ENCODE data around the gene GALNT3. TPM values are rescaled to one million over a fixed set of nuclear protein-coding genes. Genes with fewer than 3 reads are reported as not detected.
A peak's percentile ranks its signal among the peaks of the same experiment; 100 is the strongest.

GALNT3 gene
- total RNA-seq, 1 experiment from 2014 or later: 79.8 TPM

DNA sequence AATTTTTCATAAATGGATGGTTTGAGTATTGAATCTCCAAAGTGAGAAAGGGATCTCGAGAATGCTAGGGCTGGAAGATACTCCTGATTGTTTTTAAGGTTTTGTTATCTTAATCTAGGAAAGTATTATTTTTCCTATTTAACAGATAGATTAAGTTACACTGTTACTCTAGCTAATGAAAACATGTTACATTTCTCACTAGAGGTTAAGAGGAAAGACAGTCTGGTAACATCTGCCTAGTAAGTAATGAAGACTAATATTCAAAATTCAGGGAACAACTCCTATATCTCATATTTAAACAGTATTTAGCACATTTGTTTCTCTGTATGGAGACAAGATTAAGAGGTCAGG, 2.0 kb downstream of the GALNT3 start:
- intact Hi-C loops (cut with micrococcal nuclease; ENCODE audit: unreplicated experiment): loop anchor here (2.0 to 10.0 kb wide), 3 partner anchors 25 to 443 kb away; no protein-coding TSS in a partner anchor
- TF ChIP-seq, protein P1, sequence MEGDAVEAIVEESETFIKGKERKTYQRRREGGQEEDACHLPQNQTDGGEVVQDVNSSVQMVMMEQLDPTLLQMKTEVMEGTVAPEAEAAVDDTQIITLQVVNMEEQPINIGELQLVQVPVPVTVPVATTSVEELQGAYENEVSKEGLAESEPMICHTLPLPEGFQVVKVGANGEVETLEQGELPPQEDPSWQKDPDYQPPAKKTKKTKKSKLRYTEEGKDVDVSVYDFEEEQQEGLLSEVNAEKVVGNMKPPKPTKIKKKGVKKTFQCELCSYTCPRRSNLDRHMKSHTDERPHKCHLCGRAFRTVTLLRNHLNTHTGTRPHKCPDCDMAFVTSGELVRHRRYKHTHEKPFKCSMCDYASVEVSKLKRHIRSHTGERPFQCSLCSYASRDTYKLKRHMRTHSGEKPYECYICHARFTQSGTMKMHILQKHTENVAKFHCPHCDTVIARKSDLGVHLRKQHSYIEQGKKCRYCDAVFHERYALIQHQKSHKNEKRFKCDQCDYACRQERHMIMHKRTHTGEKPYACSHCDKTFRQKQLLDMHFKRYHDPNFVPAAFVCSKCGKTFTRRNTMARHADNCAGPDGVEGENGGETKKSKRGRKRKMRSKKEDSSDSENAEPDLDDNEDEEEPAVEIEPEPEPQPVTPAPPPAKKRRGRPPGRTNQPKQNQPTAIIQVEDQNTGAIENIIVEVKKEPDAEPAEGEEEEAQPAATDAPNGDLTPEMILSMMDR (IDR thresholded peaks at IDR 0.05; ENCODE audit: unreplicated experiment): no peak
- Mint-ChIP-seq H3K27ac (ENCODE audit: unreplicated experiment) (peak overlapping the region; percentile 92), H3K4me1 (ENCODE audit: low read depth, unreplicated experiment) (peaks cover 38% of the 10 kb centered on the region), H3K9me3 (ENCODE audit: low read depth, unreplicated experiment) (no peaks in the 10 kb centered on the region), H3K36me3 (ENCODE audit: insufficient read depth, unreplicated experiment) (peaks cover 37% of the 10 kb centered on the region), H3K4me3 (ENCODE audit: low read depth, unreplicated experiment) (peak overlapping the region; percentile 83), H3K27me3 (ENCODE audit: unreplicated experiment) (no peaks in the 10 kb centered on the region)
- no peak for DNase-seq
- CTCF ChIA-PET: interaction anchor here (4.0 kb wide), 1 partner anchor 82 kb away, joined by 29 read pairs; no protein-coding TSS in a partner anchor
- no TSS peak for BruUV-seq (replicated peaks)

DNA sequence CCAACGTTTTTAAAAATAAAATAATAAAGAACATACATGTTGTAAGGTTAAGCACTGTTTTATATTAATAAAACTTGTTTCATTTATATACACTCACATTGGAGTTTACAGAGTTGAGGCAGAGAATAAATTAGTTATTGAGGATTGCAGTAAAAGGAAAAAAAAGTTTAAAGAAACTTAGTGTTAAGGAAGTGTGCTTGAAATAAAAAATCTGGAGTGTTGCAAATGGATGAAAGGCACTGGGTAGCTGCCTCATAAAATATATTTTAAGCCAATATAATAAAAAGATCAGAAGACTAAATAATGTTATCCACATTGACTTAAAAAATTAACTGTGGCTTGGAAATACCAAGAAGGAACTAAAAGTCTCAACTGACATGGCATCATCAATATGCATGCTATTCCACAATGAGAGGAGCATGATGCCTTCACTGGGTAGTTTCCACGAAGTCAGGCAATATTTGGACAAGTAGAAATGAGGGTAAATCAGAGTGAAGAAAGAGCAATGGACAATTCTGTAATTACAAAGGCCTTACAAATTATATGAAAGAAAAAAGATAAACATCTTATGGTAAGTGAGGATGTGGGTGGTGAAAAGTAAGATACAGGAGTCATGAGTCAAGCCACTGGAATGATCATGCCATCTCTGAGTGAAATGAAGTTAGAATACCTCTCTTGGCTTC, 2.5 kb downstream of the GALNT3 start:
- intact Hi-C loops (cut with micrococcal nuclease; ENCODE audit: unreplicated experiment): loop anchor here (2.0 to 10.0 kb wide), 3 partner anchors 25 to 443 kb away; no protein-coding TSS in a partner anchor
- H3K4me1 Mint-ChIP-seq (ENCODE audit: low read depth, unreplicated experiment): peaks cover 40% of the 10 kb centered on the region
- no TSS peak for BruUV-seq (replicated peaks)

DNA sequence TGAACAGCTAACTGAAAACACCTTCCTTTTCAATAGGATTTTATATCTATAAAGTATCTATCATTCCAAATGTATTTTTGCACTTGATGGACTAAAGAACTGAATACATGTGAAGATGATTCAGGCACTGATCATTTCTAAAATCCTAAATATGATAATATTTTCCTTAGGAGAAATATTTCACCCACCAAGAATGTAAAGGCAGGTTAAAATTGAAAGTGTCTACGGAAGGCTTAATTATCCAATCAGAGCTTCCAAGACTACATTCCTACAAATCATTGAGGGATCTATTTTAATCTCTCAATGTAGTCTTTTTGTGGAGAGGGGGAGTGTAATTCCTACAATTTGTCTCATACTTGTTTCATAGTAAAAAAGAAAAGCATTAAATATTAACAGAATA, 3.6 kb downstream of the GALNT3 start:
- Mint-ChIP-seq H3K4me1 (ENCODE audit: low read depth, unreplicated experiment) (peaks cover 40% of the 10 kb centered on the region), H3K9me3 (ENCODE audit: low read depth, unreplicated experiment) (no peaks in the 10 kb centered on the region), H3K36me3 (ENCODE audit: insufficient read depth, unreplicated experiment) (peaks cover 37% of the 10 kb centered on the region), H3K4me3 (ENCODE audit: low read depth, unreplicated experiment) (no peak overlapping the region), H3K27me3 (ENCODE audit: unreplicated experiment) (no peaks in the 10 kb centered on the region), H3K27ac (ENCODE audit: unreplicated experiment) (no peak overlapping the region)
- CTCF ChIA-PET: no interaction called here
- BruUV-seq (replicated peaks): no TSS peak
- no peak for DNase-seq
- intact Hi-C loops (cut with micrococcal nuclease; ENCODE audit: unreplicated experiment): loop anchor here (5.0 to 10.0 kb wide), 2 partner anchors 82 to 444 kb away; no protein-coding TSS in a partner anchor
- TF ChIP-seq, protein P1 (IDR thresholded peaks at IDR 0.05; ENCODE audit: unreplicated experiment): no peak

More for the DNA sequence above, 2.5 kb downstream of the GALNT3 start:
- Mint-ChIP-seq H3K27me3 (ENCODE audit: unreplicated experiment) (no peaks in the 10 kb centered on the region), H3K9me3 (ENCODE audit: low read depth, unreplicated experiment) (no peaks in the 10 kb centered on the region), H3K4me3 (ENCODE audit: low read depth, unreplicated experiment) (peak overlapping the region; percentile 83), H3K36me3 (ENCODE audit: insufficient read depth, unreplicated experiment) (peaks cover 37% of the 10 kb centered on the region), H3K27ac (ENCODE audit: unreplicated experiment) (peak overlapping the region; percentile 92)
- no peak for DNase-seq
- CTCF ChIA-PET: interaction anchor here (4.0 kb wide), 1 partner anchor 83 kb away, joined by 29 read pairs; no protein-coding TSS in a partner anchor
- TF ChIP-seq, protein P1 (IDR thresholded peaks at IDR 0.05; ENCODE audit: unreplicated experiment): no peak

DNA sequence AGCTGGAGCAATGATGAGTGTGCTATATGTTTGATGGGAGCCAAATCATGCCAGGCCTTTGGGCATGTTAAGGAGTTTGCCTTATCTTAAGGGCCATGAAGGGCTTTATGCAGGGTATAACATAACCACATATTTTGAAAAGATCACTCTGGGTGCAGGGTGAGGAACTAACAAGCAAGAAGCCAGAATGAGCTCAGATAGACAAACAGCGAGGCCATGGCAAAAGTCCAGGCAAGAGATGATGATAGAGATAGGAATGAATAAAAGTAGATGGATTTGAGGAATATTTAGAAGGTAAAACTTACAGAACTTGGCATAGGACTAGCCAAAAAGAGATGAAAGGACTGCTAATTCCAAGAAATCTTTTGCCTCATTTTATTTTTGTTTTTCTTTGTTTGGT, 6.7 kb downstream of the GALNT3 start:
- Mint-ChIP-seq H3K4me1 (ENCODE audit: low read depth, unreplicated experiment) (peaks cover 35% of the 10 kb centered on the region), H3K27me3 (ENCODE audit: unreplicated experiment) (no peaks in the 10 kb centered on the region), H3K27ac (ENCODE audit: unreplicated experiment) (no peak overlapping the region), H3K4me3 (ENCODE audit: low read depth, unreplicated experiment) (no peak overlapping the region), H3K36me3 (ENCODE audit: insufficient read depth, unreplicated experiment) (peaks cover 9% of the 10 kb centered on the region), H3K9me3 (ENCODE audit: low read depth, unreplicated experiment) (no peaks in the 10 kb centered on the region)
- TF ChIP-seq, protein P1 (IDR thresholded peaks at IDR 0.05; ENCODE audit: unreplicated experiment): no peak
- DNase-seq: no peak
- CTCF ChIA-PET: no interaction called here
- intact Hi-C loops (cut with micrococcal nuclease; ENCODE audit: unreplicated experiment): no loop called here
- BruUV-seq (replicated peaks): no TSS peak

Measured in Calu3 (cell line).